HUES6 (cell line): ENCODE measurements around the gene TMEM208.

Experiments
- H3K27ac ChIP-seq: 2 replicates; pipeline ENCODE4 v1.7.0; 2013; ENCODE audit warnings: low read depth, mild to moderate bottlenecking, low read length, inconsistent platforms
- H3K27me3 ChIP-seq: 2 replicates; pipeline ENCODE4 v1.6.1; 2013; ENCODE audit warnings: low read length; ENCODE audit not compliant: control insufficient read depth, insufficient read depth
- H3K36me3 ChIP-seq: 2 replicates; pipeline ENCODE4 v1.6.1; 2013; ENCODE audit warnings: low read length; ENCODE audit not compliant: control insufficient read depth, insufficient read depth
- H3K4me1 ChIP-seq: 2 replicates; pipeline ENCODE4 v1.6.1; 2013; ENCODE audit warnings: low read length; ENCODE audit not compliant: control insufficient read depth, insufficient read depth
- H3K4me3 ChIP-seq: 2 replicates; pipeline ENCODE4 v1.5.1; 2013; ENCODE audit warnings: low read depth, low read length
- H3K9ac ChIP-seq: one replicate; pipeline ENCODE4 v1.6.1; 2013; ENCODE audit warnings: mild to moderate bottlenecking, low read length
- H3K9me3 ChIP-seq: 2 replicates; pipeline ENCODE4 v1.6.1; 2013; ENCODE audit warnings: low read depth, low read length; ENCODE audit not compliant: control insufficient read depth, insufficient read depth

The TMEM208 gene

DNA sequence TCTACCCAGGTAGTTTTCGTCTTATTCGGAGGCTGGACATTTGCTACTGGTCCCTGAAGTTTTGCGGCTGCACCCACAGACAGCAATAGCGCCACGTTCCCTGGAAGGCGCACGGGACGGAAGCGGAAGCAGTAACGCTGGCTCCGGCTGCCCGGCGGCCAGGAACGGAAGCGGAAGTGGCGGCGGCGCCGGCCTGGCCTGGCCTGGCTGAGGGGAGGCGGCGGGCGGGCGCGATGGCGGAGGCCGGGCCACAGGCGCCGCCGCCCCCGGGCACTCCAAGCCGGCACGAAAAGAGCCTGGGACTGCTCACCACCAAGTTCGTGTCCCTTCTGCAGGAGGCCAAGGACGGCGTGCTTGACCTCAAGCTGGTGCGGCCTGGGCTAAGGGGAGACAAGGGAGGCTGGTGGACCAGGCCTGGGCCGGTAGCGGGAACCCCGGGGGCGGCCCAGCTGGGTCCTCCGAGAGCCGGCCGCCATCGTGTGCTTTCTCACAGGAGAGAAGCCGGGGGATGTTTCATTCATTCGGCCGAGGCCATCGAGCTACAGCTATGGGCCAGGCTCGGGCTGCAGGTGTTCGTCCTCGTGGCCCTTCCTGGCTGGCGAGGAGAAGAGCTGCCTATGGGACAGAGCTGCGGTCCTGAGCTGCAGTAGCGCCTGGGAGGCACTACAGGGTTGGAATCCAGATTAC, 34.8 kb upstream of the TMEM208 start, which contains the start of gene E2F4:
Gene E2F4 (plus strand): TSS at position 161 of the 687 bp plus-strand sequence. CDS start 73 bp downstream, at position 234.
- Histone ChIP-seq H3K9me3 (no peaks in the 10 kb centered on the region), H3K36me3 (peaks cover 39% of the 10 kb centered on the region), H3K4me1 (peaks cover 8% of the 10 kb centered on the region; the same call in 1 of the 2 replicates), H3K27ac (peak within 1 kb of the TSS; percentile 82), H3K27me3 (no peaks in the 10 kb centered on the region), H3K4me3 (peak within 1 kb of the TSS; percentile 100), H3K9ac (peak within 1 kb of the TSS; percentile 90)

DNA sequence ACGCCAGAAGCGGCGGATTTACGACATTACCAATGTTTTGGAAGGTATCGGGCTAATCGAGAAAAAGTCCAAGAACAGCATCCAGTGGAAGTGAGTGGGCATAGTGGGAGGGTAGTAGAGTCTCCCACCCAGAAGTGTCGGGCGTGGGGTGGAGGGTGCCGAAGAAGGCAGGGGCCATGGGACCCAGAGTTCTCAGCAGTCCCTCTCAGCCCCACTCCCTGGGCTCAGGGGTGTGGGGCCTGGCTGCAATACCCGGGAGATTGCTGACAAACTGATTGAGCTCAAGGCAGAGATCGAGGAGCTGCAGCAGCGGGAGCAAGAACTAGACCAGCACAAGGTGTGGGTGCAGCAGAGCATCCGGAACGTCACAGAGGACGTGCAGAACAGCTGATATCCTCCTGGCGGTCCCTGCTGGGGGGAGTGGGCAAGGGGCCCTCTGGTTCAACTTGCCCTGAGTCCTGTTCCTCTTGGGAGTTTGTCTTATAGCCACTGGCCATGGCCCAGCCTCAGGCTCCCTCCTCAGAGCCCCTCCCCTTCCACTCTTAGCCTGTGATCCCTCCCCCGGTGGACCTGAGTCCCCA, 34.1 kb upstream of the TMEM208 start:
- Histone ChIP-seq H3K4me1 (peaks cover 7% of the 10 kb centered on the region; the same call in 1 of the 2 replicates), H3K4me3 (peak overlapping the region; percentile 100), H3K9ac (peak overlapping the region; percentile 90), H3K27me3 (no peaks in the 10 kb centered on the region), H3K27ac (peak overlapping the region; percentile 82; the same call in 1 of the 2 replicates), H3K9me3 (no peaks in the 10 kb centered on the region), H3K36me3 (peaks cover 46% of the 10 kb centered on the region)

DNA sequence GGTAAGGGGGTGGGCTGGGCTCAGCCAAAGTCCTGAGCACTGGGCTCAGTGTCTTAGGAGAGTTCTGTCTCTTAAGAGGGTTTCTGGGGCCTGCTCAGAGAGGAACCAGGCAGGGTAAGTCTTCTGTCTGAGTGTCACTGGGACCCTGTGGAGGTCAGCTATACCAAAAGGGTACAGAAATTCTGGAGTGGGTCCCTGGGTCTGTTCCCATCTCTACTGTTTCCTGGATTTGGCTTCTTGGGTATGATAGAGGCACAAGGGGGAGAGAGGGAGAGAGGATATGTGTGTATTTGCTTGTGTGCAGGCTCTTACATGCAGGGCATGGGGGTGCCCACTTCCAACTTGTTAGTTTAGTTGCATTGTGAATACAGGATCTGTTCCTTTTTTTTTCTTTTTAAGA, 33.4 kb upstream of the TMEM208 start:
- no peaks in the 10 kb centered on the region for H3K9me3 ChIP-seq
- H3K27ac ChIP-seq: no peak overlapping the region
- H3K4me1 ChIP-seq: peaks cover 9% of the 10 kb centered on the region; the same call in 1 of the 2 replicates
- H3K4me3 ChIP-seq: peak overlapping the region; percentile 100; the same call in 1 of the 2 replicates
- no peaks in the 10 kb centered on the region for H3K27me3 ChIP-seq
- no peak overlapping the region for H3K9ac ChIP-seq
- H3K36me3 ChIP-seq: peaks cover 50% of the 10 kb centered on the region

DNA sequence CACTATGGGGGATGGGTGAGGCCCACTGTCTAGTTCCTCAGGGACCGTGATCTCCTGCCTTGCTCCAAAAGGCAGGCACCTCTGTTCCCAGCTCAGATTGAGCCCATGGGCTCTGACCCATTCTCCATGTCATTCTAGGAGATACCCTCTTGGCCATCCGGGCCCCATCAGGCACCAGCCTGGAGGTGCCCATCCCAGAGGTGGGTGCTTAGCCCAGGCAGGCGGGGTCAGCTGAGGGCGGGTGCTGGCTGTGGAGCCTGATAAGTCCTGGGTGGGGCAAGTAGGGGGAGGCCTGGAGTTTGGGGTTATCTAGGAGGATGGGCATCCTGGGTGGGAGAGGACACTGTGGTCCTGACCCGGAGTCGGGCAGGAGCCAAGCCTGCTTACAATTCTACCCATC, 32.7 kb upstream of the TMEM208 start:
- H3K9me3 ChIP-seq: no peaks in the 10 kb centered on the region
- H3K4me1 ChIP-seq: peaks cover 11% of the 10 kb centered on the region; the same call in 1 of the 2 replicates
- H3K27me3 ChIP-seq: no peaks in the 10 kb centered on the region
- H3K27ac ChIP-seq: no peak overlapping the region
- H3K36me3 ChIP-seq: peaks cover 50% of the 10 kb centered on the region
- no peak overlapping the region for H3K9ac ChIP-seq
- H3K4me3 ChIP-seq: no peak overlapping the region

DNA sequence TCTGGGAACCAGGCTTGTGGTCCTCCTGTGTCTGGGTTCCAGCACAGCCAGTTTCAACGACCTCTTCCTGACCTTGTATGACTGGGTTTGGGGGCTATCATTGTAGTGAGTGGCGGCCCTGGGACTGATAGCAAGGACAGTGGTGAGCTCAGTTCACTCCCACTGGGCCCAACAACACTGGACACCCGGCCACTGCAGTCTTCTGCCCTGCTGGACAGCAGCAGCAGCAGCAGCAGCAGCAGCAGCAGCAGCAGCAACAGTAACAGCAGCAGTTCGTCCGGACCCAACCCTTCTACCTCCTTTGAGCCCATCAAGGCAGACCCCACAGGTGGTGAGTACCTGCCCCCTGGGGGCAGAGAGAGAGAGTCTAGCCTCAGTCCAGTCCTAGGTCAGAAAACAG, 31.3 kb upstream of the TMEM208 start:
- Histone ChIP-seq H3K9ac (no peak overlapping the region), H3K4me1 (peaks cover 11% of the 10 kb centered on the region; the same call in 1 of the 2 replicates), H3K27me3 (no peaks in the 10 kb centered on the region), H3K4me3 (no peak overlapping the region), H3K27ac (no peak overlapping the region), H3K36me3 (peaks cover 50% of the 10 kb centered on the region), H3K9me3 (no peaks in the 10 kb centered on the region)

DNA sequence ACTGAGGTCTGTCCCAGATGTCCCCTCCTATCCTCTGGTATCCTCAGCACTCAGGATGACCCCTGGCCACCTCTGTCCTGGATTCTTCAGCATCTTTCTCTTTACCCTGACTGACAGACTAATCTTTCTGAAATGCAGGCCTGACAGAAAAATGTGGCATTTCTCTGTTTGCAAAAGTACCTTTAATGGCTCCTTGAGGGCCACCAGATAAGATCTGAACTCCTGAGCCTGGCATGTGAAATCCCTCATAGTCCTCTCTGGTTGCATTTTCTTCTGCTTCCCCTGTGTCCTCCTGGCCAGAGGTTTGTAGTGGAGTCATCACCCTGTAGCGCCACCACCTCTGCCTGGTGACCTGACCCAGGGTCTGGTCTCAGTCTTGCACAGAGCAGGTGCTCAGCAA, 30.0 kb upstream of the TMEM208 start:
- Histone ChIP-seq H3K9me3 (no peaks in the 10 kb centered on the region), H3K4me1 (peaks cover 11% of the 10 kb centered on the region; the same call in 1 of the 2 replicates), H3K27ac (no peak overlapping the region), H3K27me3 (no peaks in the 10 kb centered on the region), H3K9ac (no peak overlapping the region), H3K36me3 (peaks cover 58% of the 10 kb centered on the region), H3K4me3 (no peak overlapping the region)

DNA sequence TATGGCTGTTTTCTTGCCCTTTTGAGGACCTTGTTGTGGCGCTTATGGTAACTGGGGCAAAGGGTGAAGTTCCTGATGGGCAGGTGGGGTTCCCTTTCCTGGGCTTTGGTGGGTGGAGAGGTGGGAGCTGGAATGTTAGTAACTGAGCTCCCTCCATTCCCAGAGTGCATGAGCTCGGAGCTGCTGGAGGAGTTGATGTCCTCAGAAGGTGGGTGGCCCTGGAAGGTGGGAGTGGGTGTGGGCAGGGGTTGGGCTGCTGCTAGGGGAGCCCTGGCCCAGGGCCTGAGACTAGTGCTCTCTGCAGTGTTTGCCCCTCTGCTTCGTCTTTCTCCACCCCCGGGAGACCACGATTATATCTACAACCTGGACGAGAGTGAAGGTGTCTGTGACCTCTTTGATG, 29.2 kb upstream of the TMEM208 start:
- no peak overlapping the region for H3K27ac ChIP-seq

DNA sequence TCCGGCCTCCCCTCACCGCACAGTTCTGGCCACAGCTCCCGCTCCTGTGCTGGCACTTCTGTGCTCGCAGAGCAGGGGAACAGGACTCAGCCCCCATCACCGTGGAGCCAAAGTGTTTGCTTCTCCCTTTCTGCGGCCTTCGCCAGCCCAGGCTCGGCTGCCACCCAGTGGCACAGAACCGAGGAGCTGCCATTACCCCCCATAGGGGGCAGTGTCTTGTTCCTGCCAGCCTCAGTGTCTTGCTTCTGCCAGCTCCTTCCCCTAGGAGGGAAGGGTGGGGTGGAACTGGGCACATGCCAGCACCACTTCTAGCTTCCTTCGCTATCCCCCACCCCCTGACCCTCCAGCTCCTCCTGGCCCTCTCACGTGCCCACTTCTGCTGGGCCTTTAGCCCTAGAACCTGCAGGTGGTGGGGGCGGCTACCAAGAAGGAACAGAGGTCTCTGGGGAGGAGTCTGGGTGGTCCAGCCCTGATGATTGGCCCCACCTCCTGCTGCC, 28.6 kb upstream of the TMEM208 start:
- peak overlapping the region; percentile 92; the same call in 1 of the 2 replicates for H3K4me3 ChIP-seq
- H3K36me3 ChIP-seq: peaks cover 70% of the 10 kb centered on the region
- no peak overlapping the region for H3K27ac ChIP-seq
- H3K27me3 ChIP-seq: no peaks in the 10 kb centered on the region
- no peaks in the 10 kb centered on the region for H3K9me3 ChIP-seq
- H3K4me1 ChIP-seq: peaks cover 5% of the 10 kb centered on the region; the same call in 1 of the 2 replicates
- no peak overlapping the region for H3K9ac ChIP-seq

More for the DNA sequence above, 29.2 kb upstream of the TMEM208 start:
- Histone ChIP-seq H3K9me3 (no peaks in the 10 kb centered on the region), H3K4me3 (no peak overlapping the region), H3K27me3 (no peaks in the 10 kb centered on the region), H3K36me3 (peaks cover 66% of the 10 kb centered on the region), H3K9ac (no peak overlapping the region), H3K4me1 (peaks cover 10% of the 10 kb centered on the region; the same call in 1 of the 2 replicates)

DNA sequence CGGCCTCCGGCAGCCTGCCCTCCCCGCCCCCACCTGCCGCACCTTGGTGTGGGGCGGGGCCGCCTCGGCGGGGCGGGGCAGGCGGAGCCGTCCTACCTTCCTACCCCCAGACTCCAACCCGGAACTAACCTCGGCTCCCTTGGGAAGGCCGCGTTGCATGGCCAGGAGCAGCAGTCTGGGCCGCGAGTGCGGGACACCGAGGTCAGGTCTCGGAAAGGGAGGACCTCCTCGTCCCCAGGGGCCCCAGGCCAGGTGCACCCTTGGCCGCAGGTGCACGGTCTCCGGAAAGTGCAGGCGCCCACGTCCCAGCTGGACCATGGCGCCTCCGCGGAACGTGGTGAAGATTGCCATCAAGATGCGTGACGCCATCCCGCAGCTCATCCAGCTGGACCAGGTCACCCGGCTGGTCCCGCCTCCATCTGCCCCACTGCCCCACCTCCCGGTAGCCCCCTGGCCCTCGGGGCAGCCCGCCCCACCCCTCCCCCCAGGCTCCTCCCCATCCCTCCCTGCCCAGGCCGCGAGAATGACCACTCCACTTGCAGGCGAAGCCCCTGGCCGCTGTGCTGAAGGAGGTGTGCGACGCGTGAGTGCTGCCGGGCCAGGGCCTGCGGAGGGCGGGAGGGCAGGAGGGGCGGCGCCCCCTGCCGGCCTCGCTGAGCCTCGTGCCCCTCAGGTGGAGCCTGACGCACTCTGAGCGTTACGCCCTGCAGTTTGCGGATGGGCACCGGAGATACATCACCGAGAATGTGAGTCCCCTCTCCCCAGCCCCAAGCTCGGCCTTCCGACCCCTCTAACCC, 27.7 kb upstream of the TMEM208 start, which contains the start of gene ELMO3:
Gene ELMO3 (plus strand): TSS at position 121 of the 797 bp plus-strand sequence. CDS start 196 bp downstream, at position 317.
- Histone ChIP-seq H3K36me3 (peaks cover 70% of the 10 kb centered on the region), H3K27me3 (no peaks in the 10 kb centered on the region), H3K27ac (no peak within 1 kb of the TSS; the same call in 1 of the 2 replicates), H3K9ac (peak within 1 kb of the TSS; percentile 76), H3K4me1 (peaks cover 4% of the 10 kb centered on the region; the same call in 1 of the 2 replicates), H3K4me3 (peak within 1 kb of the TSS; percentile 92), H3K9me3 (no peaks in the 10 kb centered on the region)

DNA sequence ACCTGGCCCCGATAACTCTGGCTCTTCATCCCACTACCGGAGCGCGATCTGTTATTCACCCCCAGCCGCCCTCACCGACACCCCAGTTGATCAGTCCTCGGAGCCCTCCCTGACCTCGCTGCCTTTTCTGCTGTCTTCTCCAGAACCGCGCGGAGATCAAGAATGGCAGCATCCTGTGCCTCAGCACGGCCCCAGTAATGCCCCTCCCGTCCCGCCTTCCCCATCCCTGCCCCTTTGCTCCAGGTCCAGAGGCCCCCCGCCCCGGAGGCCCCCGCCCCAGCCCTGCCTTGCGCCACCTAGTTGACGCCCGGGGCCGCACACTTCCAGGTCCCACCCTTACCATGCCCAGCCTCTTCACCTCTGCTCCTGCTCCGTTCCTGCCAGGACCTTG, 27.1 kb upstream of the TMEM208 start:
- H3K27ac ChIP-seq: no peak overlapping the region
- peak overlapping the region; percentile 92 for H3K4me3 ChIP-seq
- H3K27me3 ChIP-seq: no peaks in the 10 kb centered on the region
- H3K9ac ChIP-seq: no peak overlapping the region
- H3K9me3 ChIP-seq: no peaks in the 10 kb centered on the region
- peaks cover 64% of the 10 kb centered on the region for H3K36me3 ChIP-seq
- H3K4me1 ChIP-seq: peaks cover 4% of the 10 kb centered on the region; the same call in 1 of the 2 replicates
